ENCODE measurements around the gene SIT1.
"Not testable (repeated sequence)": the region's sequence is repeated elsewhere in the genome, so short reads cannot be mapped to it uniquely, and the experiment has no call there.

DNA sequence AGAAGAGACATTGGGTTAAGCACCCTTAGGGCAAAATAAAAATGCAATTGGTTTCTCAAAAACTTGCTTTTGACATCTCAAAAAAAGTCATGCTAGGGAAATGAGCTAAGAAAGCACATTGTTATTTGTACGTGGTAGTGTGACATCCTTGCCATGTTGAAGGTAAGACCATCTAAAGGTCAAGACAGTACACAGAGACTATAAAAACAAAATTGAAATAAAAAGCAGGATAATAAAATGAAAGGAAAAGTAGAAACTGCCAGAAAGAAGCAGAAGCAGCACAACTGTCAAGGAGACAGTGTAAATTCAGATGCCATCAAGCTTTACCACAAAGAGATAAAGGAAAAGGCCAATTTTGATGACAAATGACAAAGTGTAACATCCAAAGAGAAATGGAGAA is 11.5 kb downstream of the SIT1 start:
- TF ChIP-seq, protein P1, sequence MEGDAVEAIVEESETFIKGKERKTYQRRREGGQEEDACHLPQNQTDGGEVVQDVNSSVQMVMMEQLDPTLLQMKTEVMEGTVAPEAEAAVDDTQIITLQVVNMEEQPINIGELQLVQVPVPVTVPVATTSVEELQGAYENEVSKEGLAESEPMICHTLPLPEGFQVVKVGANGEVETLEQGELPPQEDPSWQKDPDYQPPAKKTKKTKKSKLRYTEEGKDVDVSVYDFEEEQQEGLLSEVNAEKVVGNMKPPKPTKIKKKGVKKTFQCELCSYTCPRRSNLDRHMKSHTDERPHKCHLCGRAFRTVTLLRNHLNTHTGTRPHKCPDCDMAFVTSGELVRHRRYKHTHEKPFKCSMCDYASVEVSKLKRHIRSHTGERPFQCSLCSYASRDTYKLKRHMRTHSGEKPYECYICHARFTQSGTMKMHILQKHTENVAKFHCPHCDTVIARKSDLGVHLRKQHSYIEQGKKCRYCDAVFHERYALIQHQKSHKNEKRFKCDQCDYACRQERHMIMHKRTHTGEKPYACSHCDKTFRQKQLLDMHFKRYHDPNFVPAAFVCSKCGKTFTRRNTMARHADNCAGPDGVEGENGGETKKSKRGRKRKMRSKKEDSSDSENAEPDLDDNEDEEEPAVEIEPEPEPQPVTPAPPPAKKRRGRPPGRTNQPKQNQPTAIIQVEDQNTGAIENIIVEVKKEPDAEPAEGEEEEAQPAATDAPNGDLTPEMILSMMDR (IDR thresholded peaks at IDR 0.05; ENCODE audit: low read length) = not testable (repeated sequence)
- not testable (repeated sequence) for TF ChIP-seq EZH2 (IDR thresholded peaks at IDR 0.05; ENCODE audit: borderline replicate concordance, low read length)
